ENCODE results near the gene DESI2.

Gene DESI2

DNA sequence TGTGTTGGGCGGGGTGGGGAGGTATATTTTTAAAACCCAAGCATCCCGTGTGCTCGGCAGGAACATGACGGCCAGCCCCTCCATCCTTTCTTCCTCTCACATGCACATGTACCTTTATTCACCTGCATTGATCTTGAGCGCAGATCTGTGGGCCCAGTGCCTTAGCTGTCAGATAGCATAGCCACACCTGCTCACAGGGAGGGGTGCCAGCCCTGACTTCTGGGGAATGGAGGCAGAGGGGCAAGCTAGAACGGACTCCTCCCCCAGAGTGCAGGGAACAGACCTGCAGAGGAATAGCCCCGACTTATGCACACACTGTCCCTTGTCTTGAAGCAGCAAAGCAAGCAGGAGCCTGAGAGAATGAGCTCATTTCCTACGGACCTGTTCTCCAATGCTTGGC lies 56.1 kb downstream of the DESI2 start:
- H3K36me3 ChIP-seq (ENCODE audit: insufficient read depth, low read length) = no peaks in the 10 kb centered on the region
- no peak for TF ChIP-seq FOXP2 (optimal IDR thresholded peaks at IDR 0.05; ENCODE audit: control extremely low read depth, extremely low read length, insufficient read depth)
- no peak for TF ChIP-seq POLR2AphosphoS5 (IDR thresholded peaks at IDR 0.05; ENCODE audit: borderline replicate concordance, low read depth, low read length)
- TF ChIP-seq EZH2 (IDR thresholded peaks at IDR 0.05) = no peak
- no peak overlapping the region for H3K4me3 ChIP-seq
- H3K9ac ChIP-seq (ENCODE audit: insufficient read length) = no peak overlapping the region
- no peak overlapping the region for H3K27ac ChIP-seq
- no peaks in the 10 kb centered on the region for H3K9me3 ChIP-seq (ENCODE audit: low read depth, low read length)
- no peak for DNase-seq (ENCODE audit: low read depth, low spot score)

DNA sequence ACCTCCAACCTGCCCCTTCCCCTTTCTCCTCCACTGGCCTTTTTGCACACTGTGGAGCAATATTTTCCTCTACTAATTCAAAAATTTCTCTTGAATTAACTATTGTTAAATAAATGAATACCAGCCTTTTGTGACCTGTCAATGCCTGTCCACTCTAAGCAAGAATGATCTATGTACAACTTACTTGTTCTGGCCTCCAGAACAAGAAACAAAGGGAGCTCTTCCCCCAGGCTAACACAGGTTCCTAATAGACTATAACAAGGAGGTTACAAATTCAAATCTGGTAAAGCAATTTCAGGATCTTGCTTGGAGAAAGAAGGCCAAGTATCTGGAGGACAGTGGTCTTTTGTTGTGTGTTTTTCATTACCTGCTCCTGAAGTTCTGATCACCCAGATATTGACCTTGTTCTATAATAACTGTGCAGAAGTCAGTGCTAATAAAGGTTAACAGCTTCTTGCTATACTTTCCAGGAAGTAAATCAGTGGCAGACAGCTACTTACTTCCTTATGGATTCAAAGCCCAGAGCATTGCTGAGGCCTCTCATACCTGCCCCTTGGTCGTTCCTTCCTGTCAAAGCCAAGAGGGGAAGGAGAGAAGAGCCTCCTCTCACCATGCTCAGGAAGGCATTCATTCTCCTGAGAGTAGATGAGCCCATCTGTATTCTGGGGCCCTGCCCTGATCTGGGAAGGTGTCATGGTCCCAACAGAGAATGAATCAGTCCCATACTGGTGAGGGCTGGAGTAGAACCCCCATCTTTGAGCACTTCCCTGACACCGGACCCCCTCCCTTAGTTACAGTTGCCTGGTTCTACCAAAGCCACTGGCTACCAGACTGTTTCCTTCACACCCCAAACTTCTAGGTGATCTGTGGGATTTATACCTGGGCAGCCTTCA lies 56.8 kb downstream of the DESI2 start:
- DNase-seq (ENCODE audit: low read depth, low spot score) = no peak
- no peak overlapping the region for H3K4me3 ChIP-seq
- H3K36me3 ChIP-seq (ENCODE audit: insufficient read depth, low read length) = no peaks in the 10 kb centered on the region
- H3K9me3 ChIP-seq (ENCODE audit: low read depth, low read length) = no peaks in the 10 kb centered on the region
- no peak overlapping the region for H3K9ac ChIP-seq (ENCODE audit: insufficient read length)
- no peak for TF ChIP-seq FOXP2 (optimal IDR thresholded peaks at IDR 0.05; ENCODE audit: control extremely low read depth, extremely low read length, insufficient read depth)
- TF ChIP-seq EZH2 (IDR thresholded peaks at IDR 0.05) = no peak
- no peak for TF ChIP-seq POLR2AphosphoS5 (IDR thresholded peaks at IDR 0.05; ENCODE audit: borderline replicate concordance, low read depth, low read length)
- H3K27ac ChIP-seq = no peak overlapping the region

DNA sequence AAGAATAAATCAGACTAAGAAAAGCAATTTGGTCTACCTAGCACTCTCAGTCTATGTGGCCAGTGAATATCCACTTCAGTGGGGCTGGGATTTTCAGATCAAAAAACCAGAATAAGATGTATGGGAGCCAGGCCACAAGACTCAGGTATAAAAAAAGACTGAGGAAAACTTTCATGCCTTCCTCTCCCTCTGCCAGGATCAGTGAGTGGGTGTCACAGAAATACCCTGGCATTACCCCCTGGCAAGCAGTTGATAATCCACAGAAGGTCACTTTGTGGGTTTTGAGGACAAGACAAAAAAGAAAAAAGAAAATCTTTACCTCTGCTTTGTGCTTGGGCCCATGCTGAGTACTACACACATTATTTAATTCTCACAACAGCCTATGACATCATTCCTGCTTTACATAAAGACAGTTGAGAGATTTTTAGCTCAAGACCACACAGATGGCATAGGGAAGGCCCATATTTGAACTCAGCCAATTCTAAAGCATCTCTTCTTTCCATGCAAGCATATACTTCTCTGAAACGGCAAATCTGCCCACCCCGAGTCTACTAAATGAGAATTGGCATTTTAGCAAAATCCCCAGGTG lies 57.6 kb downstream of the DESI2 start:
- Histone ChIP-seq H3K9me3 (ENCODE audit: low read depth, low read length) (no peaks in the 10 kb centered on the region), H3K27ac (no peak overlapping the region), H3K9ac (ENCODE audit: insufficient read length) (no peak overlapping the region), H3K36me3 (ENCODE audit: insufficient read depth, low read length) (no peaks in the 10 kb centered on the region), H3K4me3 (no peak overlapping the region)
- TF ChIP-seq FOXP2 (optimal IDR thresholded peaks at IDR 0.05; ENCODE audit: control extremely low read depth, extremely low read length, insufficient read depth) (no peak), EZH2 (IDR thresholded peaks at IDR 0.05) (no peak), POLR2AphosphoS5 (IDR thresholded peaks at IDR 0.05; ENCODE audit: borderline replicate concordance, low read depth, low read length) (no peak)
- no peak for DNase-seq (ENCODE audit: low read depth, low spot score)

DNA sequence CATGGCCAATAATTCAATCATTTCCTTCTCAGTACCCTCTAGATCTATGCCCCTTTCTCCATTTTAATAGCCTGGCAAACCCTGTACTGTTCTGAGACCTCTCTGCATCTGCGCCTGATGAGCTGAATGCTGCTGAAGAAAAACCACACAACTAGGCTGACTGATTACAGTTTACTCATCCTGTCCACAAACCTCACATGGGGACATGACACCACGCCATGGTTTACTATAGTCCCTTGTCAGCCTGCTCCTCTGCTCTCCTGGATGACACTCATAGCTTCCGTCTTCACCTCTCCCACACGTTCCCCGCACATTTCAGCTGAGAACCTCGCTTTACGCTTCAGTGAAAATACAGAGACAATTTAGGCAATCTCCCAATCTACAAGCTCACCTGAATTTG lies 59.7 kb downstream of the DESI2 start:
- no peak for DNase-seq (ENCODE audit: low read depth, low spot score)
- Histone ChIP-seq H3K36me3 (ENCODE audit: insufficient read depth, low read length) (no peaks in the 10 kb centered on the region), H3K4me3 (no peak overlapping the region), H3K27ac (no peak overlapping the region), H3K9me3 (ENCODE audit: low read depth, low read length) (no peaks in the 10 kb centered on the region), H3K9ac (ENCODE audit: insufficient read length) (no peak overlapping the region)
- TF ChIP-seq EZH2 (IDR thresholded peaks at IDR 0.05) (no peak), FOXP2 (optimal IDR thresholded peaks at IDR 0.05; ENCODE audit: control extremely low read depth, extremely low read length, insufficient read depth) (no peak), POLR2AphosphoS5 (IDR thresholded peaks at IDR 0.05; ENCODE audit: borderline replicate concordance, low read depth, low read length) (no peak)

DNA sequence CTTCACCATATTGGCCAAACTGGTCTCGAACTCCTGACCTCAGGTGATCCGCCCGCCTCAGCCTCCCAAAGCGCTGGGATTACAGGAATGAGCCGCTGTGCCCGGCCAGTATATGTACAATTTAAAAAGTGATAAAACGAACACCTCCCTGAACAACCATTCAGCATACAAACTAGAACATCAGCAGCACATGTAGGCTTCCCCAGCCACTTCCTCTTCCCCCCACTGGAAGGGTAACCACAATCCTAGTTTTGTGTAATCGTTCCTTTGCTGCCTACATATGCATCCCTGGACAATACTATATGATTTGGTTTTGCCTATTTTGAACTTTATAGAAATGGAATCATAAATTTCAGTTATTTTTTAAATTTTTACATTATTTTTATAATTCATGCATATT lies 60.4 kb downstream of the DESI2 start:
- H3K9ac ChIP-seq (ENCODE audit: insufficient read length) = no peak overlapping the region
- H3K4me3 ChIP-seq = no peak overlapping the region
- TF ChIP-seq FOXP2 (optimal IDR thresholded peaks at IDR 0.05; ENCODE audit: control extremely low read depth, extremely low read length, insufficient read depth) (no peak), POLR2AphosphoS5 (IDR thresholded peaks at IDR 0.05; ENCODE audit: borderline replicate concordance, low read depth, low read length) (no peak), EZH2 (IDR thresholded peaks at IDR 0.05) (no peak)
- H3K36me3 ChIP-seq (ENCODE audit: insufficient read depth, low read length) = no peaks in the 10 kb centered on the region
- no peaks in the 10 kb centered on the region for H3K9me3 ChIP-seq (ENCODE audit: low read depth, low read length)
- no peak overlapping the region for H3K27ac ChIP-seq
- DNase-seq (ENCODE audit: low read depth, low spot score) = no peak

DNA sequence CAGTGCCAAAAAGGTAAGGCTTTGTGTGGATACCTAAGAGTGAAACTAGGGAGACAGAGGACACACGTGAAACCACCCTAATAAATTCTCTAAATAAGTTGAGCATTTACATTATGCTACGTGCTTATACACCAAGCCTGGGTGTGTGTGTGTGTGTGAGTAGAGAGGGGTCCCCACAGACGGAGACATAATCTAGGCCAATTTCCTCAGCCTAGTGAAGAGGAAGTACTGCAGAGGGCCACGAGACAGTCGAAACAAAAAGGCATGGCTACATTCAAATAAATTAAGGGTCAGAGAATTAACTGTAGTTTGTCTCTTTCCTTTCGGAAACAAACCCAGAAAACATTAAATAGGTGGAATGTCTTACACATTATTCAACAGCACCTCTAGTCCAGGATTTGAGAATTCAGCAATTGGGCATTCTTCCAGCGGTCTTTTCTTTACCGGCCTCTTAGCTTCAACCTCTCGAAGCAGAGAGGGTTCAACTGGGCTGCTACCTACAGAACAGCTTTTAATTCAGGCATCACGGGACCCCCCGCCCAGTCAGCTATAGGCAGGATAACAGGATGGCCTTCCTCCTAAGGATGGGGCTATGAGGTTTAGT lies 75.0 kb downstream of the DESI2 start:
- no peak for DNase-seq (ENCODE audit: low read depth, low spot score)
- no peaks in the 10 kb centered on the region for H3K9me3 ChIP-seq (ENCODE audit: low read depth, low read length)
- no peak overlapping the region for H3K27ac ChIP-seq
- H3K4me3 ChIP-seq = no peak overlapping the region
- no peak for TF ChIP-seq EZH2 (IDR thresholded peaks at IDR 0.05)
- no peak for TF ChIP-seq POLR2AphosphoS5 (IDR thresholded peaks at IDR 0.05; ENCODE audit: borderline replicate concordance, low read depth, low read length)
- no peak for TF ChIP-seq FOXP2 (optimal IDR thresholded peaks at IDR 0.05; ENCODE audit: control extremely low read depth, extremely low read length, insufficient read depth)
- no peak overlapping the region for H3K9ac ChIP-seq (ENCODE audit: insufficient read length)
- H3K36me3 ChIP-seq (ENCODE audit: insufficient read depth, low read length) = no peaks in the 10 kb centered on the region

DNA sequence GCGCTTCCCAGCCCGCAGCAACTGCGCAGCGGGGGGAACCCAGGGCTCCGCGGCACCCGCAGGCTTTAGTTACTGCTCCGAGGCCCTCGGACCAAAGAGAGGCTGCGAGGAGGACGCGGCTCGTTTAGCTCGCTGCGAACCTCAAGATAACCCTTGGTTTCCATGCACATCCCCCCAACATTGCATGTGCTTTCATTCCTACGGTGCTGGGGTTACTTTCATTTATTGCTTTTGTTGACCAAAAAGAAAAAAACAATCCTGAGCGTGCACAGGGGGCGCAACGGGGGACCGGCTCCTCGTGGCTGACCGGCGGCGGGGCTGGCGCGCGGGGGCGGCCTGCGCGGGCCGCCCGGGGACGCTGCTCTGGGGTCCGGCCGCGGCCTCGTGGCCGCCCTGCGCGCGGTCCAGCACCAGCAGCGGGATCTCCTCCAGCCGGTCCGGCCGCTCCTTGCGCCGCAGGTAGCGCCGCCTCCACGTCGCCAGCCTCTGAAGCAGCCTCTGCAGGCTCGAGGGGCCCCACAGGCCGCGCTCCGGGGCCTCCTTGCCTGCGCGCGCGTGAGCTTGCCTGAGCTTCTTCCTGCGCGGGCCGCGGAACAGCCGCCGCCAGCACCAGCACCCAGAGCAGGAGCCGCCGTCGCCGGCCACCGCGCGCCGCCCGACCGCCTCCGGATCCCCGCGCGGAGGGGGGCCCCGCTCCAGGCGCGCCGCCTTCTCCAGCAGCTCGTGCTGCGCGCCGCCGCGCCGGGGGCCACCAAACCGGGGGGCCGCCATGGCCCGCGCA lies 77.4 kb downstream of the DESI2 start:
- TF ChIP-seq EZH2 (IDR thresholded peaks at IDR 0.05) (no peak), POLR2AphosphoS5 (IDR thresholded peaks at IDR 0.05; ENCODE audit: borderline replicate concordance, low read depth, low read length) (no peak), FOXP2 (optimal IDR thresholded peaks at IDR 0.05; ENCODE audit: control extremely low read depth, extremely low read length, insufficient read depth) (no peak)
- no peak overlapping the region for H3K27ac ChIP-seq
- H3K9ac ChIP-seq (ENCODE audit: insufficient read length) = no peak overlapping the region
- H3K36me3 ChIP-seq (ENCODE audit: insufficient read depth, low read length) = no peaks in the 10 kb centered on the region
- H3K4me3 ChIP-seq = no peak overlapping the region
- H3K9me3 ChIP-seq (ENCODE audit: low read depth, low read length) = no peaks in the 10 kb centered on the region
- no peak for DNase-seq (ENCODE audit: low read depth, low spot score)
